Measurements from ENCODE around the gene PAX5.

PAX5 gene

GRCh38 chr9:36825179-36825578 is 208.9 kb downstream of the PAX5 start:
- no peak for DNase-seq

GRCh38 chr9:36823934-36824333 is 210.1 kb downstream of the PAX5 start:
- no peak for DNase-seq

GRCh38 chr9:36823466-36823865 is 210.6 kb downstream of the PAX5 start:
- no peak for DNase-seq

DNA sequence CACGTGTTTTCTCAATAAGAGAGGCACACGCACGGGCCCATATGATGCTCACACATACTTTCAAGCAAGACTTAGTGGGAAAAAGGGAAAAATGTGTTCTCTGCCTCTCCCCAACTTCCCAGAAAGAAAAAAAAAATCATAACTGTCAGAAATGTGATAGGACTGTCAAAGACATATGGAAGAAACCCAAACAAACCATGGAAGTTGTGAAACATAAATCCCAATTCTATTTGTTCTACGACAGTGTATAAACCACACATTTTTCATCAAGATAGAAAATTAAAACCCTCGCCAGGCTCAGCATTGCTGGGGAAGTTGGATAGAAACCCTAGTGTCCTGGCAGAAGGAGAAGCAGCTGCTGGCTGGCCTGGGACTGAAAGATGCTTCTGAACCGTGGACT is 211.9 kb downstream of the PAX5 start:
- DNase-seq: no peak

- no peak for DNase-seq
These were observed 213.6 kb downstream of the PAX5 start for GRCh38 chr9:36820392-36820861.

DNA sequence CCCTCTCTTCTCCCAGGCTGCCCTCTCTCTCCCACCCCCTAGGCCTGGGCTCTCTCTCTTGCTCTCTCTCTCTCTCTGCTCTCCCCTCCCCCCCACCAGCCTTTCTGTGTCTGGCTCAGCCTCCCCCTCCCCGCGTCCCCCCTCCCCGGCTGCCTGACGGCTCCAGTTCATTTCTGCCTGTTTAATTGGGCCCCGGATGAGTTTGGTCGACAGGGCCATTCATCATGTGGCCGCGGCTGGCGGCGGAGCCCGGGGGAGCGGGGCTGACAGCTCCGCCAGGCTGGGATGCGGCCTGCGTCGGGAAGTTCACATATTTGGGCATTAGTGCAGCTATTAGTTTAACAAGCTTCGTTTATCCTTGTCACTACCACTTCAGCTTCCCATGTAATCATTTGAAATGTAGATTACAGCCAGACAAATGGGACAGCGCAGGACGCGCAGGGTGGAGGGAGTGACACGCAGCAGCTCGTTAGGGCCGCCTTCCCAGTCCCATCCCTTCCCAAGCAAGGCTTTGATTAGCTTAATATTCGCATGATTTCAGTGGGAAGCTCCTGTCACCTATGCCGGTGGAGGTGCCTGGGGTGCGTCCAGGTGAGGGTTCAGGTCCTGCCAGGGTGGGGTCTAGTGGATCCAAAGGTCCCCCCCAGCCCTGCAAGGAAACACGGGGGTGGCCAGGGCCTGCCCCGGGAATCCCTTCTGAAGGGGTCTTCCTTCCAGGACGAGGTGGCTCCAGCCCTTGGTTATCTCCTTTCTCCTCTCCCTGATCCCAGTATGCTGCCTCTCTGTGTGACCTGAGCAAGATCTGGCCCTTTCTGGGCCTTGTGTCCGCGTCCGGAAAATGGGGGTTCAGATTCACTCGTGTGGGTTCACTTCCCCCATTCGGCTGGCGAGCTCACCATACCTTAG is 214.8 kb downstream of the PAX5 start:
- peak; percentile 85 for DNase-seq

- peak; percentile 80 for DNase-seq
These were observed 215.7 kb downstream of the PAX5 start for GRCh38 chr9:36818242-36818938.

GRCh38 chr9:36817160-36817834 is 216.8 kb downstream of the PAX5 start:
- peak; percentile 25 for DNase-seq

- DNase-seq: no peak
These were observed 217.7 kb downstream of the PAX5 start for GRCh38 chr9:36816371-36816770.

GRCh38 chr9:36815566-36816348 is 218.3 kb downstream of the PAX5 start:
- no peak for DNase-seq

DNA sequence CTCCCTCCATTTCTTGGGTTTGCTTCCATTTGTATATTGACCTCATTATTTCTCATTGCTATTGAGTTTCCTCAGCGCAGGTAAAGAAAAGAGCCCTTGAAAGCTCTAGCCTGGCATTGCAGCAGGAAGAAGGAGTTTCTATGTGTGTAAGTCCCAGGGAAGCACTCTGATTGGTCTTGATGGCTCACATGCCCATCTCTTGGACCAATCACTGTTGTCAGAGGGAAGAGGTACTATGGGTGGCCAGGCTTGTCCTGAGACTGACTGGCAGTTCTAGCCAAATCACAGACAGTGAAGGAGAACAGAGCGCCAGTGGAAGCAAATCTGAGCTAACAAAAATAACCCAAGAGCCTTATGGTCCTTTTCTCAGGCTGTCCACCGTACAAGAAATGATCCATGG is 219.0 kb downstream of the PAX5 start:
- DNase-seq: no peak

DNA sequence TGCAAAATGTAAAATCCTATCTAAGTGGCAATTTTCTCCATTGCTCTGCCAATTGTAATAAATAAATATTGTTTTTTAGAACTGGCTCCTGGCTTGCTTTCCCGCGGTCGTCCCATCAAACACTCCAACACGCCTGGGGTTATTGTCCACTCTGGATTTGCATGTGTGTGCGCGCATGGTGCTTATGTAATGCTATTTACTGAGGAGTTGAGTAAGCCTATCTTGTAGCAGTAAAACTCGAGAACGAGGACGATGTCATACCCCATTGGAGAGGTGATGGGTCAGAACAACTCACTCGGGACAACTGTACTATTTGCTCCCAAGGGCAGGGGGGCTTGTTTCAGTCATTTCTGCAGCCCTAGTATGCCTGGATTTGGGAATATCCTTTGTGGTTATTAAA is 220.9 kb downstream of the PAX5 start:
- DNase-seq: no peak

DNA sequence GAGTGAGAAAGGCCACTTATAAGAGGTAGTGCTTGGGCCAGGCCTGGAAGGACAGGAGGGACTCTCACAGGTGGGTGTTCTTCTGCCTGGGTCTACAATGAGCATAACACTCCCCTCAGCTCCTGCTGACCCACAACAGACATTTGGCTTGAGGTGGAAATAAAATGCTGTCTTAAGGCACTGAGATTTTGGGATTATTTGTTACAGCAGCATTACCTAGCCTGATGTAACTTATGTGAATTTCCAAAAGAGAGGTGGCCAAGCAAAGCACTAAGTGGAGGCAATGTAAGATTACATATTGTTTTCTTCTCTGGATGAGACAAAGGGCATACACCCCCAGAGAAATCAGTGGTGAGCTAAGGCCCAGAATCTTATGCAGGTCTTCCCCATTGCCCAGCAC is 221.5 kb downstream of the PAX5 start:
- DNase-seq: no peak

- no peak for DNase-seq
These were observed 225.8 kb downstream of the PAX5 start for GRCh38 chr9:36808251-36808650.

DNA sequence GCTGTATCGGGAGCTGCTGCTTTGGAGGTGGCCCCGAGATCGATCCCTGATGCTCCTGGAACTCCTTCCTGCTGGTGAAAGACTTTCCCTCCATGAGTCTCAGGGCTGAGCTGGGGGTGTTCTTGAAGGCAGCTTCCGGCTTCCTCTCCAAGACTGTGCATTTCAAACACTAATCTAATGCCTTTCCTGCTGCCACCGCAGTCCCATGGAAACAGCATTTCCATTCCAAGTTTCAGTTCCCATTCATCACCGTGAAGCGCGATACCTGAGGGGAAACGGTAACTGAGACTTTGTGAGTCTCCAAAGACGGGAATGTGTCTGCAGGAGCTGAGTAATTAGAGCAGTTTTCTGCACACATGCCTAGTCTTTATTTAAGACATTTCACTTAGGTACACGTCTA is 230.1 kb downstream of the PAX5 start:
- DNase-seq: peak; percentile 29

DNA sequence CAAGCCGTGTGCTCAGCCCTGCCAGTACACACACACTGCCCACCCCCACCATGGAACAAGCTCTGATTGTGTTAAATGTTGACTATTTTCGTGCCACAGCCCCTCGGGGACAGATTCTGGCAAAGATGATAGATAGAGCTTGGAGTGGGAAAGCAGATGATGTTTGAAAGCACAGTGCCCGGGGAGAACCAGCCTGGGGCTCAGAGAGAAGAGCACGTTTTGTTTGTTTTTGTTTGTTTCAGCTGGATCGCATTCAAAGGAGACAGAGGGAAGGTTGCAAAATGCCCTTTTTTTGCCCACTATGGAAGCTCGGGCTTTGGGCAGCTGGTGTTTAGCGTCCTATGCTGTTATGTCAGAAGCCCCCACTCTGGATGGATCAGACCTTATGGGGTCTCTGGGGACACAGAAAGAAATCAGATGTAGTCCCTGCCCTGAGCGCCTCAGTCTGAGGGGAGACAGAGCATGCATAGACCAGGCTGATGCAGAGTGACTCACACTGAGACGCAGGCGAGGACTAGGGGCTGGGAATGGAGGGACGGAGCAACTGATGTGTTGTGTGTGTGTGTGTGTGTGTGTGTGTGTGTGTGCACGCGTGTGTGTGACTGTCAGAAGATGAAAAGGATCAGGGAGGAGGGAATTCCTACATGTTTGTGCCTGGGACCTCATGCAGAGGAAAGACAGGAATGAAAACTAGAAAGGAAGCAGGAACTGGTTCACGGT is 231.7 kb downstream of the PAX5 start:
- peak; percentile 70 for DNase-seq

GRCh38 chr9:36800455-36800854 is 233.6 kb downstream of the PAX5 start:
- DNase-seq: no peak

GRCh38 chr9:36798350-36799065 is 235.6 kb downstream of the PAX5 start:
- peak; percentile 77 for DNase-seq

DNA sequence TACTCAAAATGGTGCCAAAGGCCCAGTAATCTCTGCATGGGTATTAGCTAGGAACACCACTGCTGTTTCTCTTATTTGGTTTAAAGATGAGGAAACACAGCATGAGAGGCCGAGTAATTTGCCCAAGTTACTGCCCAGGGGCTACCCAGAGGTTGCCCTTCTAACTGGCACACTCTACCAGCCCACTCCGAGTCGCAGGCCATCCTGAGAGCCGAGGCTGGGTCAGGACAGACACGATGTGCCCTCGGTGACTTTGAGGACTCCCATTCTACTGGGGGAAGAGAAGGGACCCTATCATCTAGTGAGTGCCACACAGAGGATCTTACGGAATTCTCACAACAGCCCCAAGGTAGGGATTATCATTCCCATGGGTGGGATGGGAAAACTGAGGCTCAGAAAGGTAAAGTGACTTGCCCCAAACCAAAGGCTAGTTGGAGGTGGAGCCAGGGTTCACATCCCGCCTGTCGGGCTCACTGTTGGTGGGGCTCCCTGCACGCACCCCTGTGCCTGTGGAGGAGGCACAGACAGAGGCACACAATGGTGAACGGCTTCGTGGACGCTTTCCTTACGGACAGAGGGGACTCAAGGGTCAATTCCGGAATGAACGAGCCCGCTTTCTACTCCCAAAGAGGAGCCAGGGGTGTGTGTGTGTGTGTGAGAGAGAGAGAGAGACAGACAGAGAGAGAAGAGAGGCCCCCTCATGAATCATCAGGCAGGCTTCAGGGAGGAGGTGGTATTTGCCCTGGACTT is 236.4 kb downstream of the PAX5 start:
- no peak for DNase-seq

DNA sequence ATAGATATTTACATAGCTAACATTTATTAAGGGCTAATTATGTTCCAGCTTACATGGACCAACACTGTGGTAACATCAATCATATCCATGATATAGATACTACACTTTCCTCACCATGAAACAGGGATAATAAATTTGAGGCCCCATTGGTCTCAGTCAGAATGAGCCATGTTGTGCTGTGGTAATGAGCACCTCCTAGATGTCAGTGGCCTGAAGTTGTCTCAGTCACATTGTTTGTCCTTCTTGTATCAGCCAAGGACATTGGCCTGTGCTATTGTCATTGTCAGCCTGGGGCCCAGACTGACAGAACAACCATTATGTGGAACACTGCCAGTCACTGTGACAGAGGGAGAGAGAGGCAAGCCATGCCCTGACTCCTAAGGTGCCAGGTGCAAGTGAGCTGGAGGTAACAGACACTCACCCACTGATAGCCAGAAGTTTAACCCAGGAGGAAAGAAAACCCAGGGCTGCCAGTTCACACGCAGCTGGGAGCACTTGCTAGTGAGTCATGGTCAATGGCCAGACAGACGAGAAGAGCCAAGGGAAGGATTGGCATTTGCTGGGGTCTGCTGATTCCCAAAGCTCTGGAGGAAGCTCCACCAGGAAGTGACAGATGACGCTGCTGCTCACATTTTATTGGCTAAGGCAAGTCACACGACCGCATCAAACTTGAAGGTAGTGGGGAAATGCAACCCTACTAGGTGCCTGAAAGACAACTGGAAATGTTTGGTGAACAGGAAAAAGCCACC is 237.2 kb downstream of the PAX5 start:
- DNase-seq: no peak

Data from NCI-H69 (cell line).